ENCODE measurements around the gene ASTN2. TPM values are rescaled to one million over a fixed set of nuclear protein-coding genes. Genes with fewer than 3 reads are reported as not detected.

ASTN2 gene
- total RNA-seq, 4 donors from 2014 or later, result 3.2 to 7.0 (median 5.4) TPM

- no peak for TF ChIP-seq CTCF (IDR thresholded peaks at IDR 0.05; ENCODE audit: low read depth)
These were observed 39.9 kb upstream of the ASTN2 start for GRCh38 chr9:117454711-117455110.

GRCh38 chr9:117453737-117454136 lies 38.9 kb upstream of the ASTN2 start:
- TF ChIP-seq CTCF (IDR thresholded peaks at IDR 0.05; ENCODE audit: low read depth), result no peak

GRCh38 chr9:117451311-117451710 lies 36.5 kb upstream of the ASTN2 start:
- no peak for TF ChIP-seq CTCF (IDR thresholded peaks at IDR 0.05; ENCODE audit: low read depth)

- TF ChIP-seq CTCF (IDR thresholded peaks at IDR 0.05; ENCODE audit: low read depth), result no peak
These were observed 33.2 kb upstream of the ASTN2 start for GRCh38 chr9:117448066-117448465.

- TF ChIP-seq CTCF (IDR thresholded peaks at IDR 0.05; ENCODE audit: low read depth), result no peak
These were observed 30.8 kb upstream of the ASTN2 start for GRCh38 chr9:117445631-117446030.

- no peak for TF ChIP-seq CTCF (IDR thresholded peaks at IDR 0.05; ENCODE audit: low read depth)
These were observed 29.6 kb upstream of the ASTN2 start for GRCh38 chr9:117444501-117444900.

GRCh38 chr9:117437283-117437682 lies 22.4 kb upstream of the ASTN2 start:
- TF ChIP-seq CTCF (IDR thresholded peaks at IDR 0.05; ENCODE audit: low read depth), result no peak
